Measurements from ENCODE around the gene KANK2.
"Not testable (repeated sequence)": the region's sequence is repeated elsewhere in the genome, so short reads cannot be mapped to it uniquely, and the experiment has no call there.

DNA sequence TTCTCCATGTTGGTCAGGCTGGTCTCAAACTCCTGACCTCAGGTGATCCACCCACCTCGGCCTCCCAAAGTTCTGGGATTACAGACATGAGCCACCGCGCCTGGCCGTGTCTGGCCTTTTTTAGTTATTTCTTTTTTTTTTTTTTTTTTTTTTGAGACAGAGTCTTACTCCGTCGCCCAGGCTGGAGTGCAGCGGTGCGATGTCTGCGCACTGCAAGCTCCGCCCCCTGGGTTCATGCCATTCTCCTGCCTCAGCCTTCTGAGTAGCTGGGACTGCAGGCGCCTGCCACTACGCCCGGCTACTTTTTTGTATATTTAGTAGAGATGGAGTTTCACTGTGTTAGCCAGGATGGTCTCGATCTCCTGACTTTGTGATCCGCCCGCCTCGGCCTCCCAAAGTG, 75.4 kb downstream of the KANK2 start:
- TF ChIP-seq, protein P1, sequence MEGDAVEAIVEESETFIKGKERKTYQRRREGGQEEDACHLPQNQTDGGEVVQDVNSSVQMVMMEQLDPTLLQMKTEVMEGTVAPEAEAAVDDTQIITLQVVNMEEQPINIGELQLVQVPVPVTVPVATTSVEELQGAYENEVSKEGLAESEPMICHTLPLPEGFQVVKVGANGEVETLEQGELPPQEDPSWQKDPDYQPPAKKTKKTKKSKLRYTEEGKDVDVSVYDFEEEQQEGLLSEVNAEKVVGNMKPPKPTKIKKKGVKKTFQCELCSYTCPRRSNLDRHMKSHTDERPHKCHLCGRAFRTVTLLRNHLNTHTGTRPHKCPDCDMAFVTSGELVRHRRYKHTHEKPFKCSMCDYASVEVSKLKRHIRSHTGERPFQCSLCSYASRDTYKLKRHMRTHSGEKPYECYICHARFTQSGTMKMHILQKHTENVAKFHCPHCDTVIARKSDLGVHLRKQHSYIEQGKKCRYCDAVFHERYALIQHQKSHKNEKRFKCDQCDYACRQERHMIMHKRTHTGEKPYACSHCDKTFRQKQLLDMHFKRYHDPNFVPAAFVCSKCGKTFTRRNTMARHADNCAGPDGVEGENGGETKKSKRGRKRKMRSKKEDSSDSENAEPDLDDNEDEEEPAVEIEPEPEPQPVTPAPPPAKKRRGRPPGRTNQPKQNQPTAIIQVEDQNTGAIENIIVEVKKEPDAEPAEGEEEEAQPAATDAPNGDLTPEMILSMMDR (IDR thresholded peaks at IDR 0.05; ENCODE audit: low read depth, low read length) = not testable (repeated sequence)
- TF ChIP-seq EZH2phosphoT487 (IDR thresholded peaks at IDR 0.05; ENCODE audit: low read depth) = not testable (repeated sequence)

All from OCI-LY3 (cell line).